H9 (cell line): ENCODE results near the gene RPP14. TPM values are rescaled to one million over a fixed set of nuclear protein-coding genes. Genes with fewer than 3 reads are reported as not detected.

Experiments used
- DNase-seq: peaks from one replicate; pipeline ENCODE4 v3.0.0-alpha.2; 2017
- H2AFZ ChIP-seq: one replicate; pipeline ENCODE4 v1.6.1; 2013; ENCODE audit warnings: mild to moderate bottlenecking, low read length, control low read depth, moderate library complexity
- H2AK5ac ChIP-seq: 2 replicates; pipeline ENCODE4 v1.6.1; 2013; ENCODE audit warnings: low read length, control low read depth, mixed read lengths; ENCODE audit not compliant: insufficient read length
- H2BK120ac ChIP-seq: one replicate; pipeline ENCODE4 v1.6.1; 2013; ENCODE audit warnings: low read depth, mild to moderate bottlenecking, low read length, control low read depth, inconsistent platforms; ENCODE audit not compliant: poor library complexity, severe bottlenecking
- H2BK12ac ChIP-seq: 2 replicates; pipeline ENCODE4 v1.6.1; 2013; ENCODE audit warnings: low read length, control low read depth, mixed read lengths, low read depth; ENCODE audit not compliant: insufficient read length
- H2BK15ac ChIP-seq: 2 replicates; pipeline ENCODE4 v1.6.1; 2013; ENCODE audit warnings: low read depth, low read length, control low read depth
- H2BK20ac ChIP-seq: one replicate; pipeline ENCODE4 v1.6.1; 2013; ENCODE audit warnings: low read depth, mild to moderate bottlenecking, low read length, control low read depth, inconsistent platforms; ENCODE audit not compliant: poor library complexity, severe bottlenecking
- H2BK5ac ChIP-seq: 2 replicates; pipeline ENCODE4 v1.6.1; 2013; ENCODE audit warnings: low read length, control low read depth, mixed read lengths; ENCODE audit not compliant: insufficient read length
- H3K14ac ChIP-seq: 2 replicates; pipeline ENCODE4 v1.6.1; 2013; ENCODE audit warnings: low read length, control low read depth; ENCODE audit not compliant: insufficient read depth
- H3K18ac ChIP-seq: 2 replicates; pipeline ENCODE4 v1.6.1; 2013; ENCODE audit warnings: low read depth, mild to moderate bottlenecking, mixed read lengths, low read length, control low read depth; ENCODE audit not compliant: insufficient read length
- H3K23ac ChIP-seq: 2 replicates; pipeline ENCODE4 v1.6.1; 2013; ENCODE audit warnings: low read length, control low read depth, mixed read lengths, low read depth; ENCODE audit not compliant: insufficient read length
- H3K23me2 ChIP-seq: 2 replicates; pipeline ENCODE4 v1.6.1; 2013; ENCODE audit warnings: low read depth, mild to moderate bottlenecking, mixed read lengths, low read length, control low read depth; ENCODE audit not compliant: insufficient read length, poor library complexity, severe bottlenecking
- H3K27ac ChIP-seq: 2 replicates; pipeline ENCODE4 v1.5.1; 2013; ENCODE audit warnings: low read length, control low read depth, mixed read lengths, low read depth; ENCODE audit not compliant: insufficient read length
- H3K27me3 ChIP-seq: 2 replicates; pipeline ENCODE4 v1.6.1; 2013; ENCODE audit warnings: low read length, control low read depth, inconsistent platforms; ENCODE audit not compliant: insufficient read depth
- H3K4ac ChIP-seq: 2 replicates; pipeline ENCODE4 v1.6.1; 2013; ENCODE audit warnings: low read depth, mild to moderate bottlenecking, control low read depth, inconsistent platforms, low read length, moderate library complexity
- H3K4me1 ChIP-seq: 2 replicates; pipeline ENCODE4 v1.6.1; 2013; ENCODE audit warnings: low read length, control low read depth, inconsistent platforms; ENCODE audit not compliant: insufficient read depth
- H3K4me2 ChIP-seq: 2 replicates; pipeline ENCODE4 v1.6.1; 2013; ENCODE audit warnings: low read length, control low read depth, mixed read lengths; ENCODE audit not compliant: insufficient read length, insufficient read depth
- H3K56ac ChIP-seq: 2 replicates; pipeline ENCODE4 v1.6.1; 2013; ENCODE audit warnings: low read depth, mild to moderate bottlenecking, mixed read lengths, low read length, control low read depth; ENCODE audit not compliant: insufficient read length
- H3K79me1 ChIP-seq: 2 replicates; pipeline ENCODE4 v1.6.1; 2013; ENCODE audit warnings: low read depth, mild to moderate bottlenecking, moderate library complexity, low read length, control low read depth, inconsistent platforms; ENCODE audit not compliant: insufficient read depth, poor library complexity, severe bottlenecking
- H3K79me2 ChIP-seq: 2 replicates; pipeline ENCODE4 v1.6.1; 2013; ENCODE audit warnings: low read length, control low read depth, inconsistent platforms; ENCODE audit not compliant: insufficient read depth
- H3K9ac ChIP-seq: 2 replicates; pipeline ENCODE4 v1.6.1; 2013; ENCODE audit warnings: low read length, control low read depth, mixed read lengths; ENCODE audit not compliant: insufficient read length; ENCODE audit errors: extremely low read depth
- H3K9me3 ChIP-seq: one replicate; pipeline ENCODE4 v1.6.1; 2013; ENCODE audit warnings: low read depth, low read length, inconsistent platforms; ENCODE audit not compliant: control insufficient read depth
- H3T11ph ChIP-seq: one replicate; pipeline ENCODE4 v1.6.1; 2013; ENCODE audit warnings: mild to moderate bottlenecking, low read length, control low read depth, inconsistent platforms
- H4K20me1 ChIP-seq: one replicate; pipeline ENCODE4 v1.6.1; 2013; ENCODE audit not compliant: control insufficient read depth, insufficient read length, insufficient read depth
- H4K5ac ChIP-seq: 2 replicates; pipeline ENCODE4 v1.6.1; 2013; ENCODE audit warnings: low read depth, mild to moderate bottlenecking, mixed read lengths, low read length, control low read depth; ENCODE audit not compliant: insufficient read length
- H4K8ac ChIP-seq: replicated peaks from 2 replicates; pipeline ENCODE4 v1.6.1; 2013; ENCODE audit warnings: low read length, control low read depth, mixed read lengths, low read depth; ENCODE audit not compliant: insufficient read length
- H4K91ac ChIP-seq: 2 replicates; pipeline ENCODE4 v1.6.1; 2013; ENCODE audit warnings: low read depth, mild to moderate bottlenecking, moderate library complexity, mixed read lengths, low read length, control low read depth; ENCODE audit not compliant: insufficient read length
- H3K27ac Mint-ChIP-seq, 3 experiments: 2 replicates in 2 of 3; 3 replicates in 1 of 3; pipeline ENCODE4 v1.8.0; 2020 to 2021; ENCODE audit warnings: mixed read lengths in 3 of 3, mild to moderate bottlenecking in 1 of 3, moderate library complexity in 1 of 3
- H3K27me3 Mint-ChIP-seq: 2 replicates; pipeline ENCODE4 v1.8.0; 2021; ENCODE audit warnings: low read depth, mild to moderate bottlenecking, moderate library complexity, mixed read lengths
- H3K36me3 Mint-ChIP-seq, 3 experiments: 2 replicates in 2 of 3; 3 replicates in 1 of 3; pipeline ENCODE4 v1.8.0; 2020 to 2021; ENCODE audit warnings: low read depth in 3 of 3, mixed read lengths in 3 of 3; ENCODE audit not compliant: insufficient read depth in 1 of 3
- H3K4me1 Mint-ChIP-seq, 2 experiments: 2 replicates each; pipeline ENCODE4 v1.8.0; 2020; ENCODE audit warnings: mixed read lengths in 2 of 2
- H3K4me3 Mint-ChIP-seq, 2 experiments: 2 replicates in 1 of 2; 3 replicates in 1 of 2; pipeline ENCODE4 v1.8.0; 2020 to 2021; ENCODE audit warnings: mild to moderate bottlenecking in 2 of 2, mixed read lengths in 2 of 2, moderate library complexity in 1 of 2
- H3K9me3 Mint-ChIP-seq, 2 experiments: 2 replicates in 1 of 2; 3 replicates in 1 of 2; pipeline ENCODE4 v1.8.0; 2020; ENCODE audit warnings: mild to moderate bottlenecking in 2 of 2, mixed read lengths in 2 of 2, moderate library complexity in 1 of 2
- WGBS: extraction: QIAGEN DNeasy Blood & Tissue Kit; methylation state at CpG from one replicate; pipeline ENCODE4 v1.1.7; 2013; ENCODE audit warnings: missing lambda C conversion rate, low lambda C conversion rate, mixed read lengths; ENCODE audit not compliant: insufficient read length; ENCODE audit errors: extremely low coverage; 5-methylcytosine and 5-hydroxymethylcytosine counted together
- total RNA-seq: library from RNA; stranded (reverse); gene quantifications from 2 replicates; pipeline ENCODE4 v1.2.1, GENCODE V29; 2021
- TF ChIP-seq, protein P1 (sequence below): fragments of 200-600 bp; sonication (generic); conservative IDR thresholded peaks from 3 replicates; pipeline ENCODE4 v1.8.0; 2021; ENCODE audit warnings: antibody characterized with exemption, mild to moderate bottlenecking

RPP14 gene
- total RNA-seq, 1 experiment from 2014 or later: 23.9 TPM

DNA sequence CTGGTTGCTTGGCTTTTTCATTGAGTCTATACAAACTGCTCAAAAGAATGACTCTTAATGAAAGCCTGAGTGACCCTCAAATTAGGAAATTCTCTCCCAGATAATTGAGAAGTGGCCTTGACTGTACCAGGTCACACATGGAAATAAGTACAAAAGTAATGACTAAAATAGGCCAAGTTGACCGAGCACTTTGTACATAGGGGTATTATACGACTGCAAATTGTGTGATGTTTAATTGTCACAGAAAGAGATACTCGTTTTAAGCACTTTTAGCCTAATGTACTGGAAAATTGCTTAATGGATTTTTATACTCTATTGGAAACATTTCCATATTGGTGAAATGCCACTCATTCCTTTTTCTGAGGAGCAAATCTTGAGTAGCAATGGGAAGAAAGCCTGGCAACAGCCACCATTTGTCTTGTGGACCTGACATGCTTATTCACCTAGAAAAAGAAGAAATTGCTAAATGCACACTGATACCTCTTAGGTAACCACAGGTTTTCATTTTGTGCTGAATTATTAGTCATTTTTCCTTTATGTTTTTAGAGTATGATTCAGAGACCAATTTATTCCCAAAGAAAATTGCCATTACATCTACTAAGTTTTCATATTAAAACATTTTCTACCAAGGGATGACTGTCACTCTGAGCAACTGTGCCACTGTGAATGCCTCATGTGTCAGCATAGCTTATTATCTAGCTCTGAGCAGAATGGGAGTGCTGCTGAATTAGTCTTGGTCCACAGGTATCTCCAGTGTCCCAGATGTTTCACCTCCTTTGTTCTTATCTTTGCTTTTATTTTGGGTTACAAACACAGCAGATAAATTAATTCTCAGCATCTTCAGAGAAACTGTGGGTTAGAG, 17.7 kb downstream of the RPP14 start:
- Histone ChIP-seq H3K9me3 (no peaks in the 10 kb centered on the region), H3K9ac (no peak overlapping the region), H3K27ac (no peak overlapping the region), H3K23ac (no peak overlapping the region), H2BK5ac (no peak overlapping the region), H2BK15ac (no peak overlapping the region), H3K4me2 (no peak overlapping the region), H2BK12ac (no peak overlapping the region), H3K4me1 (peaks cover 7% of the 10 kb centered on the region; the same call in 1 of the 2 replicates), H3K56ac (no peak overlapping the region), H3K79me1 (no peaks in the 10 kb centered on the region), H2AFZ (no peak overlapping the region), H3K4ac (no peak overlapping the region), H3K18ac (no peak overlapping the region), H2BK20ac (no peak overlapping the region), H3K79me2 (no peaks in the 10 kb centered on the region), H4K8ac (no peak overlapping the region), H3K23me2 (no peaks in the 10 kb centered on the region), H4K91ac (no peak overlapping the region), H3K27me3 (no peaks in the 10 kb centered on the region), H3K14ac (no peak overlapping the region), H4K20me1 (no peaks in the 10 kb centered on the region), H2AK5ac (no peak overlapping the region), H3T11ph (no peak overlapping the region), H4K5ac (no peak overlapping the region), H2BK120ac (no peak overlapping the region)
- TF ChIP-seq, protein P1, sequence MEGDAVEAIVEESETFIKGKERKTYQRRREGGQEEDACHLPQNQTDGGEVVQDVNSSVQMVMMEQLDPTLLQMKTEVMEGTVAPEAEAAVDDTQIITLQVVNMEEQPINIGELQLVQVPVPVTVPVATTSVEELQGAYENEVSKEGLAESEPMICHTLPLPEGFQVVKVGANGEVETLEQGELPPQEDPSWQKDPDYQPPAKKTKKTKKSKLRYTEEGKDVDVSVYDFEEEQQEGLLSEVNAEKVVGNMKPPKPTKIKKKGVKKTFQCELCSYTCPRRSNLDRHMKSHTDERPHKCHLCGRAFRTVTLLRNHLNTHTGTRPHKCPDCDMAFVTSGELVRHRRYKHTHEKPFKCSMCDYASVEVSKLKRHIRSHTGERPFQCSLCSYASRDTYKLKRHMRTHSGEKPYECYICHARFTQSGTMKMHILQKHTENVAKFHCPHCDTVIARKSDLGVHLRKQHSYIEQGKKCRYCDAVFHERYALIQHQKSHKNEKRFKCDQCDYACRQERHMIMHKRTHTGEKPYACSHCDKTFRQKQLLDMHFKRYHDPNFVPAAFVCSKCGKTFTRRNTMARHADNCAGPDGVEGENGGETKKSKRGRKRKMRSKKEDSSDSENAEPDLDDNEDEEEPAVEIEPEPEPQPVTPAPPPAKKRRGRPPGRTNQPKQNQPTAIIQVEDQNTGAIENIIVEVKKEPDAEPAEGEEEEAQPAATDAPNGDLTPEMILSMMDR: no peak
- Mint-ChIP-seq H3K4me3 (no peak overlapping the region), H3K27ac (no peak overlapping the region), H3K4me1 (peaks cover 22 to 32% of the 10 kb centered on the region in 2 experiments), H3K9me3 (no peaks in the 10 kb centered on the region), H3K36me3 (peaks cover 0 to 18% (median 11%) of the 10 kb centered on the region in 3 experiments; a peak in 3 of 7 replicates), H3K27me3 (no peaks in the 10 kb centered on the region; the same call in 1 of the 2 replicates)
- no CpG with 5 or more reads among the region's 3 CpGs for WGBS
- DNase-seq: no peak
